ENCODE measurements around the gene MINAR1. TPM values are rescaled to one million over a fixed set of nuclear protein-coding genes. Genes with fewer than 3 reads are reported as not detected.
A peak's percentile ranks its signal among the peaks of the same experiment; 100 is the strongest.

MINAR1 gene
- total and polyA plus RNA-seq, 8 donors = 1.1 to 3.9 (median 2.2) TPM

GRCh38 chr15:79436037-79436780, 4.1 kb downstream of the MINAR1 start:
- ATAC-seq = no peak
- peak overlapping the region in 2 of 4 donors; percentile 4 to 9 for H3K27ac ChIP-seq
- DNase-seq = no peak
- no peaks in the 10 kb centered on the region for H3K27me3 ChIP-seq
- H3K4me1 ChIP-seq = peaks cover 0 to 3% (median 0%) of the 10 kb centered on the region in 3 donors
- no peaks in the 10 kb centered on the region for H3K36me3 ChIP-seq
- intact Hi-C loops (cut with DNase I) = no loop called here
- no peak for FAIRE-seq
- no peaks in the 10 kb centered on the region for H3K9me3 ChIP-seq
- no peak overlapping the region for H3K4me3 ChIP-seq
- 59 to 63% methylated on average over 8 of the region's 8 CpGs for WGBS, 2 donors
- no peak for TF ChIP-seq CTCF (IDR thresholded peaks at IDR 0.05)

GRCh38 chr15:79437275-79438000, 5.3 kb downstream of the MINAR1 start:
- FAIRE-seq = no peak

GRCh38 chr15:79439236-79439635, 7.1 kb downstream of the MINAR1 start:
- no peak for ATAC-seq
- Histone ChIP-seq H3K27me3 (no peaks in the 10 kb centered on the region), H3K27ac (no peak overlapping the region), H3K36me3 (no peaks in the 10 kb centered on the region), H3K4me3 (no peak overlapping the region), H3K4me1 (peaks cover 0 to 6% (median 0%) of the 10 kb centered on the region in 3 donors), H3K9me3 (no peaks in the 10 kb centered on the region)
- TF ChIP-seq CTCF (IDR thresholded peaks at IDR 0.05) = no peak
- intact Hi-C loops (cut with DNase I) = no loop called here
- no peak for DNase-seq
- 94 to 99% methylated on average over 5 of the region's 5 CpGs for WGBS, 2 donors
- no peak for FAIRE-seq

More at GRCh38 chr15:79437275-79438000, 5.3 kb downstream of the MINAR1 start:
- no peak overlapping the region for H3K4me3 ChIP-seq
- ATAC-seq = no peak
- DNase-seq = no peak
- no peaks in the 10 kb centered on the region for H3K36me3 ChIP-seq
- H3K9me3 ChIP-seq = no peaks in the 10 kb centered on the region
- WGBS, 2 donors = 92 to 100% methylated on average over 2 of the region's 2 CpGs
- no peak overlapping the region for H3K27ac ChIP-seq
- peaks cover 0 to 4% (median under 1%) of the 10 kb centered on the region in 3 donors for H3K4me1 ChIP-seq
- intact Hi-C loops (cut with DNase I) = no loop called here
- no peaks in the 10 kb centered on the region for H3K27me3 ChIP-seq
- no peak for TF ChIP-seq CTCF (IDR thresholded peaks at IDR 0.05)

- no peak for TF ChIP-seq CTCF (IDR thresholded peaks at IDR 0.05)
- H3K36me3 ChIP-seq = no peaks in the 10 kb centered on the region
- no peak for DNase-seq
- H3K9me3 ChIP-seq = no peaks in the 10 kb centered on the region
- no peak overlapping the region for H3K27ac ChIP-seq
- no peak for FAIRE-seq
- no peak for ATAC-seq
- no peak overlapping the region for H3K4me3 ChIP-seq
- H3K27me3 ChIP-seq = no peaks in the 10 kb centered on the region
- intact Hi-C loops (cut with DNase I) = no loop called here
- WGBS, 2 donors = 84 to 90% methylated on average over 7 of the region's 7 CpGs
- H3K4me1 ChIP-seq = peaks cover 0 to 8% (median 0%) of the 10 kb centered on the region in 3 donors
Measured at GRCh38 chr15:79440355-79440908, 8.3 kb downstream of the MINAR1 start.
